A549 (cell line): ENCODE measurements around the gene DPP7. TPM values are rescaled to one million over a fixed set of nuclear protein-coding genes. Genes with fewer than 3 reads are reported as not detected.

Experiments
- ATAC-seq, 2 experiments: fragments of 200-7000 bp in 1 of 2; fragments of >200 bp in 1 of 2; cut with Nextera tagmentation in 1 of 2; cut with Tn5 transposase in 1 of 2; 3 replicates each; pipeline versions ENCODE4 v1.8.0 to v1.9.1; 2018 to 2020; ENCODE audit warnings: mild to moderate bottlenecking in 1 of 2, moderate library complexity in 1 of 2
- CTCF ChIA-PET: fragments of 300-600 bp; sonication (Branson Sonifier 250); formaldehyde crosslinking; extraction: SDS; loops from one replicate; lab custom pipeline; 2021; ENCODE audit warnings: antibody characterized with exemption, inconsistent platforms; lab: Yijun Ruan, JAX
- POLR2A ChIA-PET: fragments of 350-600 bp; formaldehyde crosslinking; extraction: SDS; loops from one replicate; lab custom pipeline; 2021; ENCODE audit warnings: antibody characterized with exemption, inconsistent platforms; lab: Yijun Ruan, JAX
- DNase-seq, 2 experiments: peaks; one replicate each; pipeline versions ENCODE4 v3.0.0 to v3.0.0-alpha.2; 2011 to 2016; ENCODE audit warnings: low read depth in 1 of 2, low spot score in 1 of 2
- FAIRE-seq: peaks from 2 replicates; lab custom pipeline; 2011; peaks lifted over from hg19 to GRCh38; lab: Jason Lieb, UNC
- H3K27ac ChIP-seq, 2 experiments: fragments of >200 bp; sonication (Bioruptor Twin); formaldehyde crosslinking; 3 replicates each; pipeline ENCODE4 v1.5.1; 2016 to 2017
- H3K4me1 ChIP-seq: fragments of >200 bp; sonication (Bioruptor Twin); formaldehyde crosslinking; 3 replicates; pipeline ENCODE4 v1.6.1; 2016
- H3K4me2 ChIP-seq: fragments of >200 bp; sonication (Bioruptor Twin); formaldehyde crosslinking; 3 replicates; pipeline ENCODE4 v1.6.1; 2016
- H3K4me3 ChIP-seq: fragments of >200 bp; sonication (Bioruptor Twin); formaldehyde crosslinking; 3 replicates; pipeline ENCODE4 v1.5.1; 2016
- H3K9me3 ChIP-seq: fragments of >200 bp; sonication (Bioruptor Twin); formaldehyde crosslinking; 3 replicates; pipeline ENCODE4 v1.6.1; 2016
- CBX8 ChIP-seq: fragments of 200-600 bp; sonication (generic); IDR thresholded peaks from 2 replicates; pipeline ENCODE4 v1.6.1; 2016
- CHD4 ChIP-seq: fragments of 200-600 bp; sonication (generic); IDR thresholded peaks from 2 replicates; pipeline ENCODE4 v1.6.1; 2016; ENCODE audit warnings: antibody characterized with exemption, mild to moderate bottlenecking, borderline replicate concordance
- EP300 ChIP-seq, 2 experiments: fragments of >200 bp; sonication (Bioruptor Twin); formaldehyde crosslinking; IDR thresholded peaks; 2 replicates in 1 of 2; 3 replicates in 1 of 2; pipeline ENCODE4 v1.6.1; 2016 to 2017
- ESRRA ChIP-seq: fragments of 150-350 bp; IDR thresholded peaks from 2 replicates; pipeline ENCODE4 v1.6.1; 2014; ENCODE audit warnings: mild to moderate bottlenecking, low read length, borderline replicate concordance
- FOSL2 ChIP-seq, 2 experiments: fragments of 450-650 bp in 1 of 2; fragments of >200 bp in 1 of 2; sonication (Bioruptor Twin) in 1 of 2; formaldehyde crosslinking; IDR thresholded peaks; 2 replicates each; pipeline versions ENCODE4 v1.5.0 to v1.6.1; 2016 to 2020; ENCODE audit warnings: mild to moderate bottlenecking in 1 of 2, moderate library complexity in 1 of 2
- HDAC2 ChIP-seq: fragments of 200-600 bp; sonication (generic); IDR thresholded peaks from 2 replicates; pipeline ENCODE4 v1.6.1; 2016
- HOXB13 ChIP-seq: fragments of 250-450 bp; sonication (Bioruptor Pico); IDR thresholded peaks from 2 replicates; pipeline ENCODE4 v1.5.0; 2020; ENCODE audit warnings: low read depth, mild to moderate bottlenecking, moderate library complexity
- KDM1A ChIP-seq: fragments of 200-600 bp; sonication (generic); IDR thresholded peaks from 2 replicates; pipeline ENCODE4 v1.6.1; 2016; ENCODE audit warnings: low read depth, mild to moderate bottlenecking
- MAFK ChIP-seq: fragments of 450-650 bp; IDR thresholded peaks from 2 replicates; pipeline ENCODE4 v1.6.1; 2014; ENCODE audit not compliant: partially characterized antibody
- MAZ ChIP-seq: fragments of 150-350 bp; IDR thresholded peaks from 2 replicates; pipeline ENCODE4 v1.6.1; 2014; ENCODE audit warnings: antibody characterized with exemption, low read depth, low read length, borderline replicate concordance
- MYC ChIP-seq: IDR thresholded peaks from 2 replicates; pipeline ENCODE4 v1.6.1; 2012; ENCODE audit warnings: mild to moderate bottlenecking, inconsistent platforms, low read length, improper control_type of control experiment, borderline replicate concordance
- PHF8 ChIP-seq: fragments of 200-600 bp; sonication (generic); IDR thresholded peaks from 2 replicates; pipeline ENCODE4 v1.6.1; 2016; ENCODE audit warnings: low read depth, mild to moderate bottlenecking, antibody characterized with exemption, moderate library complexity, borderline replicate concordance
- POLR2A ChIP-seq: IDR thresholded peaks from 2 replicates; pipeline ENCODE4 v1.6.1; 2012; ENCODE audit warnings: mild to moderate bottlenecking, low read length
- POLR2AphosphoS2 ChIP-seq: conservative IDR thresholded peaks from 2 replicates; pipeline ENCODE4 v1.6.1; 2012; ENCODE audit warnings: low read length, improper control_type of control experiment, inconsistent platforms
- RAD21 ChIP-seq, 2 experiments: fragments of >200 bp in 1 of 2; sonication (Bioruptor Twin) in 1 of 2; formaldehyde crosslinking in 1 of 2; IDR thresholded peaks in 1 of 2; conservative IDR thresholded peaks in 1 of 2; 2 replicates in 1 of 2; 3 replicates in 1 of 2; pipeline ENCODE4 v1.6.1; 2012 to 2018; ENCODE audit warnings: inconsistent platforms in 1 of 2
- RARB ChIP-seq: fragments of 250-450 bp; sonication (Bioruptor Pico); IDR thresholded peaks from 2 replicates; pipeline ENCODE4 v1.8.0; 2021; ENCODE audit warnings: mild to moderate bottlenecking, moderate library complexity
- SREBF2 ChIP-seq: fragments of 450-650 bp; IDR thresholded peaks from 2 replicates; pipeline ENCODE4 v1.6.1; 2014; ENCODE audit warnings: mild to moderate bottlenecking, moderate library complexity
- TFCP2L1 ChIP-seq: fragments of 250-450 bp; sonication (Bioruptor Pico); IDR thresholded peaks from 2 replicates; pipeline ENCODE4 v1.5.0; 2021; ENCODE audit warnings: mild to moderate bottlenecking
- ZFP36 ChIP-seq: fragments of 450-650 bp; IDR thresholded peaks from 2 replicates; pipeline ENCODE4 v1.6.1; 2014; ENCODE audit warnings: borderline replicate concordance; ENCODE audit not compliant: partially characterized antibody
- WGBS: methylation state at CpG from one replicate; pipeline ENCODE4 v1.1.6; 2017; ENCODE audit errors: missing lambda C conversion rate; 5-methylcytosine and 5-hydroxymethylcytosine counted together
- polyA plus RNA-seq, 4 experiments: library from polyadenylated mRNA; depleted of rRNA in 3 of 4; stranded (reverse); fragments of >200 nt; fragmentation: RNase III in 1 of 4; extraction: RNeasy Plus Mini Kit Qiagen cat#74134 plus additional on column Dnase treatment in 1 of 4; gene quantifications; 2 replicates in 3 of 4; 3 replicates in 1 of 4; pipeline ENCODE4 v1.2.3, GENCODE V29; 2011 to 2017
- TF ChIP-seq, protein P1 (sequence below): IDR thresholded peaks from 2 replicates; pipeline ENCODE4 v1.6.1; 2012
- TF ChIP-seq, protein P2 (sequence below): fragments of 250-450 bp; sonication (Bioruptor Pico); IDR thresholded peaks from 2 replicates; pipeline ENCODE4 v1.5.0; 2020; ENCODE audit warnings: low read depth, mild to moderate bottlenecking, moderate library complexity

Gene DPP7
- polyA plus RNA-seq, 2 of the 4 experiments (the other 2 are of a cell fraction) = 27.6 to 71.8 TPM

DNA sequence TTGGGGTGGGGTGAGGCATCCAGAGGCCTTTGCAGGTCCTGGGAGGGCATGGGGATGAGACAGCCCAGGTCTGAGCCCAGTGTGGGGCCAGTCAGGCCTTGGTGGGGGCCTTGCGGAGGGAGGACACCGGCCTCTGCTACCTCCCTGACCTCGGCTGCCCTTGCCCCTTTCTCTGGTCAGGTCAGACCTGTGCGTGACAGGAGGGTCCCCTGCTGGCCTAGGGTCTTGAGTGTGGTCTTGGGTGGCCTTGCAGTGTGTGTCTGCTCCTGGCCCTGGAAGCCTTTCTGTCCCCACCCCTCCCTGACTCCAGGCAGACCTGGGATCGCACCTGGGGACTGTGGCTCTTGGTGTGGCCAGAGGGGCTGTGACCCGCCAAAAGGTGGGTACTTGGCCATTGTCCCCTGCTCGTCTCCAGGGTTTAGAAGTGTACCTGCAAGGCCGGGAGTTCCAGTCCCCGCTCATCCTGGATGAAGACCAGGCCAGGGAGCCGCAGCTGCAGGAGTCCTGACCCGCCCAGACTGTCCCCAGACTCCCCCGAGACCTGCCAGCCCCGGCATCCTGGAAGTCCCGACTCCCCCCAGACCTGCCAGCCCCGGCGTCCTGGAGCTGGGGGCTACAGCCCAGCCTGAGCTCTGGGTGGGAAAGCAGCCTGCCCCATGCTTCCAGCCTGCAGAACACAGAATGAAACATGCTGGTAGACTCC lies 32.2 kb downstream of the DPP7 start (continued):
- TF ChIP-seq KDM1A (no peak), POLR2AphosphoS2 (no peak)

DNA sequence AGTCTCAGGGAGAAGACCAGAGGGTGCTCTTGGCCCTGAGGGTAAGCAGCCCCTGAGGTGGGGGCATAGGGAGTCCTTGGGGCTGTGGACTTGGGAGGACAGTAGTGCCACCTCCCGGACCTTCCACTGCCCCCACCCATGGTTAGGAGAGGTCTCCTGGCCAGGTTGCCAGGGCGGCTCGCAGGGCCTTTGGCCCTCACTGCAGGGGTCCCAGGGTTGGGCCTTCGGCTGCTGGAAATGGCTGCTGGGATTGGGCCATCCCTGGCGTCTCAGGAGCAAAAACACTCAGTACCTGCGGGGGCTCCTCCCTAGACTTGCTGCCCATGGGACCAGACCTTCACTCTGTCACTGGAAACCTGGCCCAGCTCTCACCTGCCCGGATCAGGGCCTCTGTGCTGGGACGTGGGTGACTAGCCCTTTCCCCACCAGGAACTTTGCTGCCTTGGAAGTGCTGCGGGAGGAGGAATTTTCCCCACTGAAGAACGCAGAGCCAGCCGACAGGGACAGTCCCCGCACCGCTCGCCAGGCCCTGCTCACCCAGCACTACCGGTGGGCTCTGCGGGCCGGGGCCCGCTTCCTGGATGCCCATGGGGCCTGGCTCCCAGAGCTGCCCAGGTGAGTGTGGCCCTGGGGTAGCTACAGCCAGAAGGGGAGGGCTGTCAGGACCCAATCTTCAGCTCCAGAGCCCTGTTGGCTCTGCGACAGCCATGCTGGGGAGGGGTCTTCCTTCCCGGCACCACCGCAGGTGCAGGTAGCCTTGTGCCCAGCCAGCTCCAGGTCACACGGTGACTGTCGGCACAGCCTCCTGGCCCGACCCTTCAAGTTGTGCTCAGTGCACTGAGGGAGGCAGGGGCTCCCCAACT lies 34.0 kb downstream of the DPP7 start:
- FAIRE-seq = no peak
- no peak for DNase-seq
- ChIA-PET CTCF (interaction anchor here (0.6 to 24.0 kb wide), 6 partner anchors 13 to 68 kb away, joined by 3 to 321 read pairs (median 4); partner anchors contain the start of genes ABCA2, NPDC1 and SAPCD2), POLR2A (no interaction called here)
- Histone ChIP-seq H3K4me1 (peaks cover 41% of the 10 kb centered on the region), H3K4me2 (no peak overlapping the region), H3K9me3 (no peaks in the 10 kb centered on the region), H3K4me3 (no peak overlapping the region), H3K27ac (no peak overlapping the region)
- TF ChIP-seq MAZ (no peak), HDAC2 (no peak), CBX8 (no peak), HOXB13 (no peak), TFCP2L1 (CRISPR knock-in tag) (no peak), ESRRA (no peak), MYC (no peak), RAD21 (conservative IDR thresholded peaks at IDR 0.05 in 1 of 2, IDR thresholded peaks at IDR 0.05 in 1 of 2) (no peak), MAFK (no peak), CHD4 (no peak), POLR2A (no peak), EP300 (IDR thresholded peaks at IDR 0.05) (no peak), RARB (CRISPR knock-in tag) (no peak)
- TF ChIP-seq, protein P1, sequence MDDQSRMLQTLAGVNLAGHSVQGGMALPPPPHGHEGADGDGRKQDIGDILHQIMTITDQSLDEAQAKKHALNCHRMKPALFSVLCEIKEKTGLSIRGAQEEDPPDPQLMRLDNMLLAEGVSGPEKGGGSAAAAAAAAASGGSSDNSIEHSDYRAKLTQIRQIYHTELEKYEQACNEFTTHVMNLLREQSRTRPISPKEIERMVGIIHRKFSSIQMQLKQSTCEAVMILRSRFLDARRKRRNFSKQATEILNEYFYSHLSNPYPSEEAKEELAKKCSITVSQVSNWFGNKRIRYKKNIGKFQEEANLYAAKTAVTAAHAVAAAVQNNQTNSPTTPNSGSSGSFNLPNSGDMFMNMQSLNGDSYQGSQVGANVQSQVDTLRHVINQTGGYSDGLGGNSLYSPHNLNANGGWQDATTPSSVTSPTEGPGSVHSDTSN = no peak
- ATAC-seq = no peak
- 85% methylated on average over 17 of the region's 24 CpGs for WGBS

DNA sequence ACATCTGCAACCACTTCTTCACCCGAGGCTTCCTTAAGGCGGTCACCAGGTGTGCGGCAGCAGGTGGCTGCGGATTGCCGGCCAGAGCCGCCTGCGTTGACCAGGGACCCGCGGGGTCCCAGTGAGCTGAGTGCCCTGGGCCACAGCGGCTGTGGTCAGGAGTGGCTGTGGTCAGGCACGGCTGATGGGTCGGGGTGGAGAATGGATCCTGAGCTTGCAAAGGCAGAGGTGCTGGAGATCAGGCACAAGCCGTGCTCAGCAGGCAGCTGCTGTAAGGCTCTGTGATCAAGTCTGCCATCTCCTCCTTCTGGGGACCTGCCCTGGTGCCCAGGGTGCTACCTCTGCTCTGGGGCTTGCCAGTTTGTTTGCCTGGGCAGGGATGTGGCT lies 35.1 kb downstream of the DPP7 start:
- no peak overlapping the region for H3K4me3 ChIP-seq
- H3K4me1 ChIP-seq = peaks cover 30% of the 10 kb centered on the region
- TF ChIP-seq, protein P2, sequence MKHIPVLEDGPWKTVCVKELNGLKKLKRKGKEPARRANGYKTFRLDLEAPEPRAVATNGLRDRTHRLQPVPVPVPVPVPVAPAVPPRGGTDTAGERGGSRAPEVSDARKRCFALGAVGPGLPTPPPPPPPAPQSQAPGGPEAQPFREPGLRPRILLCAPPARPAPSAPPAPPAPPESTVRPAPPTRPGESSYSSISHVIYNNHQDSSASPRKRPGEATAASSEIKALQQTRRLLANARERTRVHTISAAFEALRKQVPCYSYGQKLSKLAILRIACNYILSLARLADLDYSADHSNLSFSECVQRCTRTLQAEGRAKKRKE (CRISPR knock-in tag) = no peak
- TF ChIP-seq EP300 (IDR thresholded peaks at IDR 0.05) (no peak), FOSL2 (IDR thresholded peaks at IDR 0.05) (no peak), FOSL2 (CRISPR knock-in tag; IDR thresholded peaks at IDR 0.05) (no peak), CHD4 (no peak), ZFP36 (no peak), SREBF2 (no peak), PHF8 (no peak)
- H3K27ac ChIP-seq = no peak overlapping the region
- ChIA-PET POLR2A (no interaction called here), CTCF (interaction anchor here (3.8 to 24.0 kb wide), 2 partner anchors 12 to 33 kb away, joined by 18 to 321 read pairs; partner anchors contain the start of genes NPDC1 and SAPCD2)
- ATAC-seq = no peak
- no peak for DNase-seq
- H3K9me3 ChIP-seq = no peaks in the 10 kb centered on the region
- H3K4me2 ChIP-seq = no peak overlapping the region
- WGBS = 96% methylated on average over 13 of the region's 13 CpGs
- no peak for FAIRE-seq
